ENCODE data around the gene ACP5.
"Not testable (repeated sequence)": the region's sequence is repeated elsewhere in the genome, so short reads cannot be mapped to it uniquely, and the experiment has no call there.

The ACP5 gene

GRCh38 chr19:11578258-11579142 is 1.1 kb upstream of the ACP5 start:
- no peak for DNase-seq (ENCODE audit: low spot score)
- peak overlapping the region; percentile 64 for H3K4me3 ChIP-seq
- TF ChIP-seq CTCF (IDR thresholded peaks at IDR 0.05), result no peak
- H3K27ac ChIP-seq, result peak overlapping the region in 1 of 2 donors; percentile 26

GRCh38 chr19:11576227-11576626 is 1.2 kb downstream of the ACP5 start:
- Histone ChIP-seq H3K27ac (no peak overlapping the region), H3K4me3 (no peak overlapping the region)
- no peak for TF ChIP-seq CTCF (IDR thresholded peaks at IDR 0.05)
- DNase-seq (ENCODE audit: low spot score), result no peak

- DNase-seq (ENCODE audit: low spot score), result no peak
- Histone ChIP-seq H3K27ac (no peak overlapping the region), H3K4me3 (no peak overlapping the region)
- TF ChIP-seq CTCF (IDR thresholded peaks at IDR 0.05), result no peak
These were observed 2.8 kb downstream of the ACP5 start for GRCh38 chr19:11574689-11575088.

- not testable (repeated sequence) for DNase-seq (ENCODE audit: low spot score); H3K4me3 ChIP-seq; H3K27ac ChIP-seq
These were observed 3.7 kb downstream of the ACP5 start for GRCh38 chr19:11573763-11574162.

DNA sequence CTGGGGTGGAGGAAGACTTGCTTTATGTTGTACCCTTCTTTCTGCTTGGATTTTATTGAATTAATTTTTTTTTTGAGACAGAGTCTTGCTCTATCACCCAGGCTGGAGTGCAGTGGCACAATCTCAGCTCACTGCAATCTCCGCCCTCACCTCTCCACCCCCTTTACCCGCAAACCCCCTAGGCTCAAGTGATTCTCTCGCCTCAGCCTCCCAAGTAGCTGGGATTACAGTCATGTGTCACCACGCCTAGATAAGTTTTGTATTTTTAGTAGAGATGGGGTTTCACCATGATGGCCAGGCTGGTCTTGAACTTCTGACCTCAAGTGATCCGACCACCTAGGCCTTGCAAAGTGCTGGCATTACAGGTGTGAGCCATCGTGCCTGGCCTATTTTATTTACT is 4.1 kb downstream of the ACP5 start:
- not testable (repeated sequence) for H3K27ac ChIP-seq; DNase-seq (ENCODE audit: low spot score); H3K4me3 ChIP-seq

GRCh38 chr19:11570039-11570462 is 7.4 kb downstream of the ACP5 start:
- H3K4me3 ChIP-seq, result no peak overlapping the region
- no peak for TF ChIP-seq CTCF (IDR thresholded peaks at IDR 0.05)
- DNase-seq (ENCODE audit: low spot score), result no peak
- no peak overlapping the region for H3K27ac ChIP-seq

DNA sequence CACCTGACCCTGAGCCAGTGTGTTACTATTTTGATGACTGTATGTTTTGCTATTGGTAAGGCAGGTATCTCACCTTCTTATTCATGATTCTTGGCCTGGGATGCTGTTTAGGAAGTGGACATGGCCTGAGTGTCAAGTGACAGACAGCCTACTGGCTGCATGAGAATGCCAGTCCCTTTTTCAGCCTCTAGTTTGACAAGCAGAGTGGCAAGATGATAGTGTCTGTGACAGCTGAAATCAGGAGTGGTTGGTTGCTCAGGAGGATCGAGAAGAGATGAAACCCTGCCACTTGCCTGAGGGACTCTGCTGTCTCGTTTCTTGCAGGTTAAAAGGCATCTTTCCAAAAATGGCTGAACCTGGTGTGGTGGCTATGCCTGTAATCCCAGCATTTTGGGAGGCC is 11.3 kb downstream of the ACP5 start:
- no peak overlapping the region for H3K4me3 ChIP-seq
- no peak for DNase-seq (ENCODE audit: low spot score)
- no peak for TF ChIP-seq CTCF (IDR thresholded peaks at IDR 0.05)
- H3K27ac ChIP-seq, result no peak overlapping the region

DNA sequence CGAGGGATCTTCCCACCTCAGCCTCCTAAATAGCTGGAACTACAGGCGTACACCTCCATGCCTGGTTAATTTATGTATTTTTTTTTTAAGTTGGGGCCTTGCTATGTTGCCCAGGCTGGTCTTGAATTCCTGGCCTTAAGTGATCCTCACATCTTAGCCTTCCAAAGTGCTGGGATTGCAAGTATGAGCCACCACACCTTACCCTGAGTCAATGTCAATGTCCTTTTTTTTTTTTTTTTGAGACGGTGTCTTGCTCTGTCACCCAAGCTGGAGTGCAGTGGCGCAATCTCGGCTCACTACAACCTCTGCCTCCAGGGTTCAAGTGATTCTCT is 11.8 kb downstream of the ACP5 start:
- not testable (repeated sequence) for DNase-seq (ENCODE audit: low spot score); H3K27ac ChIP-seq; H3K4me3 ChIP-seq

DNA sequence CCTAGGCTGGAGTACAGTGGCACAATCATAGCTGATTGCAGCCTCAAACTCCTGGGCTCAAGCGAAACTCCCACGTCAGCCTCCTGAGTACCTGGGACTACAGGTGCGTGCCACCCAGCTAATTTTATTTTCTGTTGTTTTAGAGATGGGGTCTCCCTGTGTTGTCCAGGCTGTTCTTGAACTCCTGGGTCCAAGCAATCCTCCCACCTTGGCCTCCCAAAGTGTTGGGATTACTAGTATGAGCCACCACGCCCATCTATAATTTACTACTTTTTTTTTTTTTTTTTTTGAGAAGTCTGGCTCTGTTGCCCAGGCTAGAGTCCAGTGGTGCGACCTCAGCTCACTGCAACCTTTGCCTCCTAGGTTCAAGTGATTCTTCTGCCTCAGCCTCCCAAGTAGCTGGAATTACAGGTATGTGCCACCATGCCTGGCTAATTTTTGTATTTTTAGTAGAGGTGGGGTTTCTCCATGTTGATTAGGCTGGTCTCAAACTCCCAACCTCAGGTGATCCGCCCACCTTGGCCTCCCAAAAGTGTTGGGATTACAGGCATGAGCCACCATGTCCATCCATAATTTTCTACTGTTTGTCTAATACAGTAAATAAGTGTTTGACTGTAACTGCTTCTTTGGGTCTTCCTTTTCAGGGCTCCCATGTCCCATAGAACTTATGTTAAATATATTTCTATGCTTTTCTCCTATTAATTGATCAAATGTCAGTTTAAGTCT is 13.2 kb downstream of the ACP5 start:
- H3K4me3 ChIP-seq; DNase-seq (ENCODE audit: low spot score); H3K27ac ChIP-seq: not testable (repeated sequence)
